Neural progenitor cell (in vitro differentiated cells): ENCODE results near the gene ADCY2. TPM values are rescaled to one million over a fixed set of nuclear protein-coding genes. Genes with fewer than 3 reads are reported as not detected.

ENCODE experiments used
- DNase-seq: peaks from one replicate; pipeline ENCODE4 v3.0.0-alpha.2; 2016; ENCODE audit warnings: low spot score
- H2AFZ ChIP-seq: fragments of 200-600 bp; sonication (generic); replicated peaks from 2 replicates; pipeline ENCODE4 v1.6.1; 2016; ENCODE audit warnings: antibody characterized with exemption
- H3F3A ChIP-seq: fragments of 200-600 bp; sonication (generic); 2 replicates; pipeline ENCODE4 v1.6.1; 2016; ENCODE audit warnings: antibody characterized with exemption, low read depth
- H3K27ac ChIP-seq: fragments of 200-600 bp; sonication (generic); 2 replicates; pipeline ENCODE4 v1.5.1; 2016; ENCODE audit warnings: mild to moderate bottlenecking
- H3K27me3 ChIP-seq: fragments of 200-600 bp; sonication (generic); 2 replicates; pipeline ENCODE4 v1.6.1; 2016; ENCODE audit warnings: mild to moderate bottlenecking, moderate library complexity
- H3K36me3 ChIP-seq: fragments of 200-600 bp; sonication (generic); 2 replicates; pipeline ENCODE4 v1.5.1; 2016
- H3K4me1 ChIP-seq: fragments of 200-600 bp; sonication (generic); 2 replicates; pipeline ENCODE4 v1.6.1; 2016; ENCODE audit warnings: mixed run types
- H3K4me2 ChIP-seq: fragments of 200-600 bp; sonication (generic); 2 replicates; pipeline ENCODE4 v1.6.1; 2016
- H3K4me3 ChIP-seq: fragments of 200-600 bp; sonication (generic); 2 replicates; pipeline ENCODE4 v1.5.1; 2016
- H3K79me2 ChIP-seq: fragments of 200-600 bp; sonication (generic); 2 replicates; pipeline ENCODE4 v1.6.1; 2016; ENCODE audit warnings: low read depth
- H3K9ac ChIP-seq: fragments of 200-600 bp; sonication (generic); 2 replicates; pipeline ENCODE4 v1.6.1; 2016
- H3K9me3 ChIP-seq: fragments of 200-600 bp; sonication (generic); 2 replicates; pipeline ENCODE4 v1.5.1; 2016; ENCODE audit warnings: low read depth
- H4K20me1 ChIP-seq: fragments of 200-600 bp; sonication (generic); 2 replicates; pipeline ENCODE4 v1.6.1; 2016; ENCODE audit warnings: low read depth
- H3K27ac Mint-ChIP-seq: 3 replicates; pipeline ENCODE4 v1.8.0; 2021; ENCODE audit warnings: mixed read lengths
- H3K27me3 Mint-ChIP-seq: 2 replicates; pipeline ENCODE4 v1.8.0; 2022; ENCODE audit warnings: low read depth, mild to moderate bottlenecking, inconsistent platforms, moderate library complexity, mixed read lengths; ENCODE audit not compliant: insufficient read depth
- H3K36me3 Mint-ChIP-seq: 3 replicates; pipeline ENCODE4 v1.8.0; 2021; ENCODE audit warnings: mixed read lengths
- H3K4me1 Mint-ChIP-seq: 3 replicates; pipeline ENCODE4 v1.8.0; 2021; ENCODE audit warnings: mixed read lengths
- H3K4me3 Mint-ChIP-seq: 3 replicates; pipeline ENCODE4 v1.8.0; 2021; ENCODE audit warnings: mild to moderate bottlenecking, moderate library complexity, mixed read lengths
- H3K9me3 Mint-ChIP-seq: 3 replicates; pipeline ENCODE4 v1.8.0; 2020; ENCODE audit warnings: mixed read lengths
- EZH2 ChIP-seq: fragments of 200-600 bp; sonication (generic); IDR thresholded peaks from 2 replicates; pipeline ENCODE4 v1.6.1; 2017; ENCODE audit warnings: antibody characterized with exemption, mild to moderate bottlenecking, moderate library complexity
- EZH2phosphoT487 ChIP-seq: fragments of 200-600 bp; sonication (generic); IDR thresholded peaks from 2 replicates; pipeline ENCODE4 v1.6.1; 2017; ENCODE audit warnings: antibody characterized with exemption
- total RNA-seq: library from RNA; depleted of rRNA; stranded (reverse); fragments of >200 nt; gene quantifications from 2 replicates; pipeline ENCODE4 v1.2.3, GENCODE V29; 2015; ENCODE audit warnings: low replicate concordance
- TF ChIP-seq, protein P1 (sequence below): fragments of 200-600 bp; sonication (generic); IDR thresholded peaks from 2 replicates; pipeline ENCODE4 v1.5.1; 2017; ENCODE audit warnings: antibody characterized with exemption, mild to moderate bottlenecking

Gene ADCY2
- total RNA-seq, 1 donor from 2014 or later: 1.2 TPM

DNA sequence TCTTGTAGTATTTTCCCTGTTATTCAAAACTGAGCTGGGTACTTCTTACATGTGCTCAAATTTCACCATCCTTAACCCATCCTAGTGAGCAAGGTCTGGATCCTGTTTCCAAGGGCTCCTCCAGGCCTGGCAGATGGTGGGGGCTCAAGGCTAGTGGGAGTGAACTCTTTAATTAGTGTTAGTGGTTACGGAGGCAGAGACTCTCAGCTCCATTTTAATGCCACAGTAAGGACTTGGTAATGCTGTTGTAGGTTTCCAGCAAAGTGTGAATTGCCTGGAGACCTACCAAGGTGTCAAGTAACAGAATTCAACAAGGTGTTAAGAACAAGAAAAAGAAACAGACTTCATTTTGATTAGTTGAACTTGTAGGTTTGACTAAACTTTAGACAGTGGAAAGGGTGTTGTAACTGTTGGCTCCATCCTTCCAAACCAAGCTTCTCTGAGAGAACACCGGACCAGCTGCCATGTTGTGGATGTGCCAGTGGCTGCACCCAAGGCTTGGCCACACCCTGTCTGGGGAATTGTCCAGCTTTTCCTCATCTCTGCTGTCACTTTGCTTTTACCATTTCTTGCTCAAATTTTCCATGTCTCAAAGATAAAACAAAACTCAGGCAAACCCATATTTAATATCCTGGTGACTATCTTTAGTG, 98.7 kb downstream of the ADCY2 start:
- no peaks in the 10 kb centered on the region for H3K9me3 Mint-ChIP-seq
- Histone ChIP-seq H3F3A (no peaks in the 10 kb centered on the region), H4K20me1 (no peaks in the 10 kb centered on the region), H3K9me3 (no peaks in the 10 kb centered on the region), H3K27me3 (no peaks in the 10 kb centered on the region), H2AFZ (no peak overlapping the region), H3K27ac (no peak overlapping the region), H3K4me1 (no peaks in the 10 kb centered on the region), H3K4me2 (no peak overlapping the region), H3K9ac (no peak overlapping the region), H3K4me3 (no peak overlapping the region), H3K79me2 (no peaks in the 10 kb centered on the region), H3K36me3 (no peaks in the 10 kb centered on the region)
- H3K27me3 Mint-ChIP-seq: no peaks in the 10 kb centered on the region
- no peaks in the 10 kb centered on the region for H3K36me3 Mint-ChIP-seq
- no peak overlapping the region for H3K4me3 Mint-ChIP-seq
- peak overlapping the region; percentile 52 for H3K27ac Mint-ChIP-seq
- peaks cover 6% of the 10 kb centered on the region for H3K4me1 Mint-ChIP-seq
- DNase-seq: no peak
- TF ChIP-seq, protein P1, sequence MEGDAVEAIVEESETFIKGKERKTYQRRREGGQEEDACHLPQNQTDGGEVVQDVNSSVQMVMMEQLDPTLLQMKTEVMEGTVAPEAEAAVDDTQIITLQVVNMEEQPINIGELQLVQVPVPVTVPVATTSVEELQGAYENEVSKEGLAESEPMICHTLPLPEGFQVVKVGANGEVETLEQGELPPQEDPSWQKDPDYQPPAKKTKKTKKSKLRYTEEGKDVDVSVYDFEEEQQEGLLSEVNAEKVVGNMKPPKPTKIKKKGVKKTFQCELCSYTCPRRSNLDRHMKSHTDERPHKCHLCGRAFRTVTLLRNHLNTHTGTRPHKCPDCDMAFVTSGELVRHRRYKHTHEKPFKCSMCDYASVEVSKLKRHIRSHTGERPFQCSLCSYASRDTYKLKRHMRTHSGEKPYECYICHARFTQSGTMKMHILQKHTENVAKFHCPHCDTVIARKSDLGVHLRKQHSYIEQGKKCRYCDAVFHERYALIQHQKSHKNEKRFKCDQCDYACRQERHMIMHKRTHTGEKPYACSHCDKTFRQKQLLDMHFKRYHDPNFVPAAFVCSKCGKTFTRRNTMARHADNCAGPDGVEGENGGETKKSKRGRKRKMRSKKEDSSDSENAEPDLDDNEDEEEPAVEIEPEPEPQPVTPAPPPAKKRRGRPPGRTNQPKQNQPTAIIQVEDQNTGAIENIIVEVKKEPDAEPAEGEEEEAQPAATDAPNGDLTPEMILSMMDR: no peak
- TF ChIP-seq EZH2 (no peak), EZH2phosphoT487 (no peak)

DNA sequence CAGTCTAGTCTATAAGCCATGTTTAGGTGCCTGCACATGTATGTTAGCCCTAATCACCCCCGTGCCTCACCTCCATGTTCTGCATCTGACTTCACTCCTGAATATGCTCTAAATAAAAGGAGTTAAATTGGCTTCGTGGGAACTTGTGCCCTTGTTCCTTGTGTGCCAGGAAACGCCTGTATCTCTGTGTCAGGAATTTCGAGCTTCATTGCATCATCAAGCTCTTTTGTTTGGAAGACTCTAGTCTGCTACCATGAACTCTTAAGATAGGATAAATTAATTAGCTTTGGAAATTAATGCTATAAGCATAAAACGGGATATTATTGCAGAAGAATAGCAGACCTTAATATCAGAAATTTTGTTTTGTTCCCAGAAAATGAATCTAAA, 99.2 kb downstream of the ADCY2 start:
- no peak overlapping the region for H3K27ac ChIP-seq
- Mint-ChIP-seq H3K27me3 (no peaks in the 10 kb centered on the region), H3K4me1 (peaks cover 9% of the 10 kb centered on the region), H3K36me3 (no peaks in the 10 kb centered on the region), H3K4me3 (no peak overlapping the region), H3K9me3 (no peaks in the 10 kb centered on the region), H3K27ac (peak overlapping the region; percentile 52)
- H3K4me3 ChIP-seq: no peak overlapping the region
- DNase-seq: peak; percentile 15
- H3K36me3 ChIP-seq: no peaks in the 10 kb centered on the region
- H3K9me3 ChIP-seq: no peaks in the 10 kb centered on the region
- TF ChIP-seq EZH2: no peak
- TF ChIP-seq EZH2phosphoT487: no peak
- TF ChIP-seq, protein P1: no peak
- H3F3A ChIP-seq: no peaks in the 10 kb centered on the region
- no peak overlapping the region for H3K4me2 ChIP-seq
- no peak overlapping the region for H2AFZ ChIP-seq
- no peaks in the 10 kb centered on the region for H4K20me1 ChIP-seq
- no peaks in the 10 kb centered on the region for H3K4me1 ChIP-seq
- no peaks in the 10 kb centered on the region for H3K79me2 ChIP-seq
- no peak overlapping the region for H3K9ac ChIP-seq
- H3K27me3 ChIP-seq: no peaks in the 10 kb centered on the region

DNA sequence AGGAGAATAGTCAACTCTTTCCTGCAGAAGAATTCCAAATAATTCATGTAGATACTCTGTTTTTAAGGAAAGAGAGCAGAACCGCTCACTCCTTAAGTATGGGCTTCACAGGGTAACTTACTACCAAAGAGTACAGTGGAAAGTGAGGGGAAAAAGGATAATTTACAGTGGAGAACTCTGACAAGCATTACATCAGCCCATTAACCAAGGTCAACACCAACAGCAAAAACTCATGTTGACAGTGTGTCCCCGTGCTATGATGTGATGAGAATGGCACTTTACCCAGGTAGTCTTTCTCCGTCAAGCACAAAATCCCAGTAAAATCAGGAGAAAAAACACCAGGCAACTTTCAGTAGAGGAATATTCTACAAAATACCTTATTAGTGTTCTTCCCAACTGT, 104.3 kb downstream of the ADCY2 start:
- Histone ChIP-seq H3K9ac (no peak overlapping the region), H3K4me2 (no peak overlapping the region), H3K27me3 (no peaks in the 10 kb centered on the region), H3K9me3 (no peaks in the 10 kb centered on the region), H3F3A (no peaks in the 10 kb centered on the region), H3K27ac (no peak overlapping the region), H3K79me2 (no peaks in the 10 kb centered on the region), H4K20me1 (no peaks in the 10 kb centered on the region), H3K36me3 (no peaks in the 10 kb centered on the region), H3K4me1 (no peaks in the 10 kb centered on the region), H2AFZ (no peak overlapping the region), H3K4me3 (no peak overlapping the region)
- TF ChIP-seq, protein P1: no peak
- TF ChIP-seq EZH2phosphoT487 (no peak), EZH2 (no peak)
- no peak for DNase-seq
- no peak overlapping the region for H3K4me3 Mint-ChIP-seq
- H3K36me3 Mint-ChIP-seq: no peaks in the 10 kb centered on the region
- no peaks in the 10 kb centered on the region for H3K9me3 Mint-ChIP-seq
- H3K4me1 Mint-ChIP-seq: peaks cover 20% of the 10 kb centered on the region
- H3K27me3 Mint-ChIP-seq: peaks cover 3% of the 10 kb centered on the region
- H3K27ac Mint-ChIP-seq: no peak overlapping the region
